HCT116 (cell line): ENCODE data around the gene RABL6. TPM values are rescaled to one million over a fixed set of nuclear protein-coding genes. Genes with fewer than 3 reads are reported as not detected.

Experiments
- ATAC-seq: fragments of 200-7000 bp; cut with Tn5 transposase; 2 replicates; pipeline ENCODE4 v1.9.1; 2020; ENCODE audit warnings: mild to moderate bottlenecking, moderate library complexity
- BruUV-seq: library from RNA; stranded (reverse); fragments of 400-500 nt; replicated peaks from 2 replicates; lab custom pipeline; 2021; lab: Mats Ljungman, UMichigan
- CTCF ChIA-PET: fragments of 300-600 bp; sonication (Branson Sonifier 250); formaldehyde crosslinking; loops from one replicate; lab custom pipeline; 2021; ENCODE audit warnings: antibody characterized with exemption; lab: Charles Lee
- POLR2A ChIA-PET: fragments of 300-600, 350-600 bp; sonication (Branson Sonifier 250); formaldehyde crosslinking; loops from one replicate; lab custom pipeline; 2021; ENCODE audit warnings: antibody characterized with exemption; lab: Charles Lee
- RAD21 ChIA-PET, 2 experiments: fragments of 300-600 bp; sonication (Branson Sonifier 250); formaldehyde crosslinking; loops; one replicate each; lab custom pipeline; 2023; ENCODE audit warnings: low total read pairs in 2 of 2; ENCODE audit not compliant: uncharacterized antibody in 2 of 2, unreplicated experiment in 2 of 2, low non-redundant PET in 1 of 2; lab: Charles Lee
- DNase-seq: peaks from one replicate; pipeline ENCODE4 v3.0.0-alpha.2; 2010; ENCODE audit warnings: low read depth, low spot score
- H2AFZ ChIP-seq: fragments of 200-600 bp; shearing (Covaris generic), sonication (generic); 2 replicates; pipeline ENCODE4 v1.6.1; 2017; ENCODE audit warnings: low read depth, mixed run types, mixed read lengths, antibody characterized with exemption, low read length; ENCODE audit not compliant: poor library complexity, severe bottlenecking
- H3K27ac ChIP-seq: 2 replicates; pipeline ENCODE4 v1.5.1; 2012; ENCODE audit warnings: low read depth, low read length
- H3K27me3 ChIP-seq: fragments of 200-600 bp; sonication (generic); 2 replicates; pipeline ENCODE4 v1.6.1; 2016; ENCODE audit warnings: mixed run types, low read length, mixed read lengths; ENCODE audit not compliant: insufficient read depth
- H3K36me3 ChIP-seq, 2 experiments: fragments of 200-500 bp in 1 of 2; fragments of 200-600 bp in 1 of 2; sonication (Bioruptor generic) in 1 of 2; sonication (generic) in 1 of 2; 2 replicates each; pipeline versions ENCODE4 v1.5.1 to v1.6.1; 2014 to 2016; ENCODE audit warnings: low read length in 2 of 2, inconsistent platforms in 1 of 2, mixed read lengths in 1 of 2, mixed run types in 1 of 2; ENCODE audit not compliant: insufficient read depth in 2 of 2, control insufficient read depth in 1 of 2
- H3K4me1 ChIP-seq, 2 experiments: fragments of 200-600 bp in 1 of 2; sonication (generic) in 1 of 2; 2 replicates each; pipeline versions ENCODE4 v1.5.1 to v1.6.1; 2012 to 2017; ENCODE audit warnings: low read length in 2 of 2, inconsistent platforms in 1 of 2, mild to moderate bottlenecking in 1 of 2, mixed read lengths in 1 of 2, mixed run types in 1 of 2, moderate library complexity in 1 of 2; ENCODE audit not compliant: insufficient read depth in 2 of 2, control insufficient read depth in 1 of 2
- H3K4me2 ChIP-seq: fragments of 200-600 bp; sonication (generic); 2 replicates; pipeline ENCODE4 v1.6.1; 2017; ENCODE audit warnings: mixed run types, low read length, mixed read lengths
- H3K4me3 ChIP-seq, 2 experiments: fragments of 200-600 bp in 1 of 2; sonication (generic) in 1 of 2; replicated peaks in 1 of 2; 2 replicates each; pipeline ENCODE4 v1.5.1; 2011 to 2016; ENCODE audit warnings: low read length in 2 of 2, control low read depth in 1 of 2, low read depth in 1 of 2, mild to moderate bottlenecking in 1 of 2, mixed read lengths in 1 of 2, mixed run types in 1 of 2
- H3K79me2 ChIP-seq: fragments of 200-600 bp; sonication (generic); 2 replicates; pipeline ENCODE4 v1.6.1; 2017; ENCODE audit warnings: mild to moderate bottlenecking, mixed run types, low read length, moderate library complexity, mixed read lengths; ENCODE audit not compliant: insufficient read depth
- H3K9ac ChIP-seq: fragments of 200-600 bp; sonication (generic); 2 replicates; pipeline ENCODE4 v1.6.1; 2016; ENCODE audit warnings: low read length, mixed read lengths
- H3K9me2 ChIP-seq: fragments of 200-600 bp; sonication (generic), shearing (Covaris generic); 2 replicates; pipeline ENCODE4 v1.6.1; 2017; ENCODE audit warnings: mixed run types, mild to moderate bottlenecking, moderate library complexity; ENCODE audit not compliant: insufficient read depth
- H3K9me3 ChIP-seq, 2 experiments: fragments of 200-500 bp in 1 of 2; fragments of 200-600 bp in 1 of 2; sonication (Bioruptor generic) in 1 of 2; sonication (generic) in 1 of 2; 2 replicates each; pipeline ENCODE4 v1.6.1; 2014 to 2017; ENCODE audit warnings: low read length in 2 of 2, mixed read lengths in 2 of 2, inconsistent platforms in 1 of 2, low read depth in 1 of 2, mild to moderate bottlenecking in 1 of 2, mixed run types in 1 of 2, moderate library complexity in 1 of 2; ENCODE audit not compliant: control insufficient read depth in 1 of 2, insufficient read depth in 1 of 2
- H4K20me1 ChIP-seq: fragments of 200-600 bp; sonication (generic), shearing (Covaris generic); 2 replicates; pipeline ENCODE4 v1.6.1; 2017; ENCODE audit warnings: mixed run types, mild to moderate bottlenecking, moderate library complexity; ENCODE audit not compliant: insufficient read depth
- CBX3 ChIP-seq: IDR thresholded peaks from 2 replicates; pipeline ENCODE4 v1.6.1; 2012; ENCODE audit warnings: low read depth
- CEBPB ChIP-seq: IDR thresholded peaks from 2 replicates; pipeline ENCODE4 v1.6.1; 2012; ENCODE audit warnings: low read depth
- ELF1 ChIP-seq: IDR thresholded peaks from 2 replicates; pipeline ENCODE4 v1.6.1; 2012; ENCODE audit warnings: low read depth, borderline replicate concordance
- EZH2 ChIP-seq: fragments of 200-600 bp; sonication (generic); IDR thresholded peaks from 2 replicates; pipeline ENCODE4 v1.6.1; 2017; ENCODE audit warnings: antibody characterized with exemption, mixed run types
- FOSL1 ChIP-seq: IDR thresholded peaks from 2 replicates; pipeline ENCODE4 v1.6.1; 2012; ENCODE audit warnings: low read depth
- MAX ChIP-seq: IDR thresholded peaks from 2 replicates; pipeline ENCODE4 v1.6.1; 2012
- REST ChIP-seq: IDR thresholded peaks from 2 replicates; pipeline ENCODE4 v1.6.1; 2012; ENCODE audit warnings: low read depth
- SP1 ChIP-seq: IDR thresholded peaks from 2 replicates; pipeline ENCODE4 v1.6.1; 2012; ENCODE audit warnings: low read depth
- TCF7L2 ChIP-seq: IDR thresholded peaks from 2 replicates; pipeline ENCODE4 v1.7.0; 2011; ENCODE audit warnings: borderline replicate concordance, inconsistent platforms; ENCODE audit not compliant: insufficient read depth, insufficient read length; ENCODE audit errors: extremely low read depth
- YY1 ChIP-seq: IDR thresholded peaks from 2 replicates; pipeline ENCODE4 v1.6.1; 2011; ENCODE audit warnings: low read length, low read depth, moderate library complexity, mild to moderate bottlenecking; ENCODE audit not compliant: insufficient replicate concordance; ENCODE audit errors: extremely low read depth
- ZBTB33 ChIP-seq: IDR thresholded peaks from 2 replicates; pipeline ENCODE4 v1.6.1; 2011; ENCODE audit warnings: mild to moderate bottlenecking, low read length, moderate library complexity; ENCODE audit not compliant: insufficient replicate concordance; ENCODE audit errors: extremely low read depth
- intact Hi-C: fragments of 100-400 bp; cut with micrococcal nuclease; formaldehyde crosslinking; loops from 2 replicates; pipeline ENCODE4 v1.10.0; 2022
- total RNA-seq: library from RNA; stranded (reverse); gene quantifications from one replicate; pipeline ENCODE4 v1.2.1, GENCODE V29; 2021; ENCODE audit not compliant: unreplicated experiment

The RABL6 gene
- total RNA-seq, 1 experiment from 2014 or later, result 98.6 TPM

- H3K79me2 ChIP-seq, result no peaks in the 10 kb centered on the region
- POLR2A ChIA-PET, result no interaction called here
- TF ChIP-seq CBX3 (no peak), YY1 (no peak), SP1 (no peak), EZH2 (no peak), ELF1 (no peak), MAX (no peak), TCF7L2 (no peak), REST (no peak), ZBTB33 (no peak), CEBPB (no peak), FOSL1 (no peak)
- TF ChIP-seq, all 23 proteins: peak for 0
- no peaks in the 10 kb centered on the region for H3K9me2 ChIP-seq
- BruUV-seq, result no TSS peak
- ChIA-PET RAD21 (no interaction called here), CTCF (no interaction called here)
- no peak overlapping the region for H2AFZ ChIP-seq
- no peak overlapping the region for H3K4me2 ChIP-seq
- H3K4me1 ChIP-seq, result peaks cover 0 to 5% of the 10 kb centered on the region in 2 experiments; a peak in 1 of 4 replicates
- no peaks in the 10 kb centered on the region for H4K20me1 ChIP-seq
- intact Hi-C loops, result no loop called here
- no peak overlapping the region for H3K9ac ChIP-seq
- no peak overlapping the region for H3K4me3 ChIP-seq
- H3K27ac ChIP-seq, result no peak overlapping the region
- no peaks in the 10 kb centered on the region for H3K36me3 ChIP-seq
- H3K27me3 ChIP-seq, result no peaks in the 10 kb centered on the region
- peaks cover 6 to 16% of the 10 kb centered on the region in 2 experiments; a peak in 2 of 4 replicates for H3K9me3 ChIP-seq
- ATAC-seq (no peak), DNase-seq (no peak)
Observed at GRCh38 chr9:136771907-136772415, 35.8 kb upstream of the RABL6 start.
